GM20431 (cell line): ENCODE data around the gene IPO4.

Experiments
- in situ Hi-C: fragments of 300-500 bp; cut with MseI, MboI; formaldehyde crosslinking; loops from one replicate; pipeline ENCODE4 v1.15.0; 2020; ENCODE audit warnings: low sequenced_read_pairs; ENCODE audit not compliant: unreplicated experiment

The IPO4 gene

DNA sequence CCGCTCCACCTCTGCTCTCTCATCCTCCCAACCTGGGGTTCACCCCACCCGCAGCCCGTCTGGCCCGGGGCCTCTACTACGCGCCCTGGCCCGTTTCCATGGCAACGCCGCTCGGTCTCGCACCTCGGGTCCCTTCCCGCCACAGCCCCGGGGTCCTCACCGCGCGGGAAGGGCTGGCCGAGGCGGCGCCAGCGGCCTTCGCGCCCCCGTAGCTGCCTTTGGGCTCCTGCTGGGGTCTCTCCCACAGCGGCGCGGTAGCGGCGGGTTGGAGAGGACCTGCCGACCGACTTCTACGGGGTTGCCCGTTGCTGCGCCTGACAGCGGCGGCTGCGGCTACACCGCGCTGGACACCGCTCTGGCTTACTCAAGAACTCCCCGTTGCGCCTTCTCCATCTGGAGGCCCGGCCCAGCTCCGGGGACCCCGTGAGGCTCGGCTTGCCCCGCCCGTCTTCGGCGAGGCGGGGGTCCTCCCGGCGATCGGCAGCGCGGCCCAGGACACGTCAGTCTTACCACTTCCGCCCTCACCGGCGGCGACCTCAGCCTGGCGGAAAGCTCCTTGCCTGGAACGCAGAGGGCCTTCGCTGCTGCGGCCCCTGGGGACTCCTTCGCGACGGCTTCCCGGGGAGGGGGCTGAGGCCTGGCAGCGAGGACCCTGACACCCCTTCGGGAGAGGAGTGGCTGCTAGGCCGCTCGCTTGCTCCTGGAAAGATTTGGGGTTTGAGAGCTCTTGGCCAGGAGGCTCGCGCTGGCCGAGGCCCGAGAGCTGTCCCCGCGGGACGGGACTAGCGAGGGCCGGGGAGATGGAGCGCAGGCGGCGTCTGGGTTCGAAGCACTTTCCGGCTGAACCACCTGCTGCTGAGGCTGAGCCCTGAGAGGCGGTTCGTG is 6.8 kb upstream of the IPO4 start, which contains the start of gene TM9SF1:
Gene TM9SF1, minus strand, starts transcription at position 256 of the 885 bp plus-strand sequence. CDS start 422 bp downstream, outside the sequence.
- in situ Hi-C loops, result no loop called here

GRCh38 chr14:24194873-24195185 is 6.2 kb upstream of the IPO4 start:
- in situ Hi-C loops, result no loop called here

- in situ Hi-C loops, result no loop called here
Measured at GRCh38 chr14:24194186-24194872, 5.7 kb upstream of the IPO4 start.

- in situ Hi-C loops, result no loop called here
Measured at GRCh38 chr14:24192933-24193332, 4.3 kb upstream of the IPO4 start.

DNA sequence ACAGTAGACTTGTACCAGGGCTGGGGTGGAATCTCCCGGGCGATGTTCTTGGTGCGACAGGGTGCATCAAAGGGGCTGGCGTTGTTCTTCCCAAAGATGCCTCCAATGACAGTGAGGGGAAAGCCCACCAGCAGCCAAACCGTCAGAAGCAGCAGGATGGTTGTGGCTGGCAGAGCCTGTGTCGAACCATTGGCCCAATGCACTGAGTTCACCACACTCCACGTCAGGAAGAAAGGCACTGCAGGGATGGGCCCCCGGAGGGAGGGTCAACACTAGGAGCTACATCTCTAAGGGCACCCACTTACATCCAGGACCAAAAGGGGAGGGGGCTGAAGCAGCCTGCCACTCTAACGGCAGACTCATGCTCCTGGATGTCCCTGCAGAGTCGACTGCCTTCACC is 1.8 kb upstream of the IPO4 start:
- in situ Hi-C loops, result no loop called here

DNA sequence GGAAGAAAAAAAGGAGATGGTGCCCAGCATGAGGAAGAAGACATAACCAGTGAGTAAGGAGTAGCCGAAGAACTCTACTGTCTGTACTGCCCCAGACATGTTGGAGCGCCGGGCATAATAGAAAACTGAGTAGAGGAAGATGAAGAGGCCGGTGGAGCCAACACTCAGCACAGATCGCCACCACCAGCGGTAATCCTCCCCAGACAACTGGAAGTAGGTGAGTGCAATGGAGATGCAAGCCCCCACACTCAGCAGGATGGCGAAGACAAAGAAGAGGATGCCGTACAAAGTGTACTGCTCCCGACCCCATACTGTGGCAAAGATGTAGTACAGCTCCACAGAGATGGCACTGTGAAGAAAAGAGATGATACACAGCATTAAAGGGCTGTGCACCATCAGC is 844 bp upstream of the IPO4 start:
- in situ Hi-C loops, result no loop called here

- in situ Hi-C loops, result no loop called here
Measured at GRCh38 chr14:24189059-24189375, 401 bp upstream of the IPO4 start.

DNA sequence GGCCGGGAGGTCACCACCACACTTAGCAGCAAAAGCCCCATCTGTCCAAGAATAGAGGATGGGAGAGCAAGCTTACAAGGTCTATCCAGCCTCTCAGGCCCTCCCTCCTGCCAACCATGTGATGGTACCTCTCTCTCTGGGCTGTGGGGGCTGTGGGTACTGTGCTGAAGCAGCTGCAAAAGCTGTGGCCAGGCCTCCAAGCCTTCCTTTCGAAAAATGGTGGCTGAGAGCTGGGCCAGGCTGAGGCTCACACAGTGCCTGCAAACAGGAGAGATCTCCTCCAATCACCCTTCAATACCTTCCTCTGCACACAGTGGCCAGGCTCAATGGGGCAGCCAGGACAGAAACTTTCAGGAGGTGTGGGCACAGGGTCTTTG is 1.1 kb downstream of the IPO4 start:
- in situ Hi-C loops, result no loop called here

- in situ Hi-C loops, result no loop called here
Measured at GRCh38 chr14:24186831-24187538, 1.6 kb downstream of the IPO4 start.

DNA sequence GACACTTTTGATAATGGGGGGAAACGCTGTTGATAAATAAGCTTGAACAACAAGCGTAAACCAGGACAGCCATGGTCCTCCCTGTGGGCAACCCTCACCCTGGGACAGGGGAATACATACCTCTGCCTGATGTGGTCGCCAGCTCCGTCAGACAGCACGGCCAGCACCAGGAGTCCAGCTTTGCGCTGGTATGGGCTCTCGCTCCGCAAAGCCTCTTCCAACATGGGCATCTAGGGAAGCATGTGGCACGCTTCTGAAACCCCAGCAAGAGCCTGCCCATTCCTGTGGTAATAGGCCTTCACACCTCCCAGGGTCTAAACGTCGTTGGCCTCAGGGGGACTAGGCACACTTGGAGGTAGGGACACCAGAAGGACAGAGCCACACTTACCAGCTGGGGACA is 2.9 kb downstream of the IPO4 start:
- in situ Hi-C loops, result no loop called here

DNA sequence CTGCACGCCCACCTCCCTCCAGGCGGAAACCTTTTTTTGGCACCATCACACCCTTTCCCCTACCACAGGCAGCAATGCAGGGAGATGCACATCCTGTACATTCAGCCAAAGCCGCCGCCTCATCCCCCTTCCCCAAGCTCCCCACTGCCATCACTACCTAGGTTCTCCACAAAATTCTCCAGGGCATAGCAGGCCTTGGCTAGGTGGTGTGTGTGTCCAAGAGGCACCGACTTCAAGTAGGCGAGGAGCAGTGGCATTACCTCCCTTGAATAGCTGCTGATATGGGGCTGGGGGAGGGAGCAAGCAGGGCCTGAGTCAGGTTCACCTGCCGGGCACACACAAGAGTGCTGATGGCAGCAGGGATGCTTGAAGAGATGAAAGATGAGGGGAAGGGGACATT is 3.6 kb downstream of the IPO4 start:
- in situ Hi-C loops, result no loop called here

GRCh38 chr14:24184104-24184970 is 4.3 kb downstream of the IPO4 start:
- in situ Hi-C loops, result no loop called here

GRCh38 chr14:24183014-24183481 is 5.6 kb downstream of the IPO4 start:
- in situ Hi-C loops, result no loop called here

- in situ Hi-C loops, result no loop called here
Measured at GRCh38 chr14:24182110-24182882, 6.3 kb downstream of the IPO4 start.

- in situ Hi-C loops, result no loop called here
Measured at GRCh38 chr14:24181371-24182077, 7.1 kb downstream of the IPO4 start.

DNA sequence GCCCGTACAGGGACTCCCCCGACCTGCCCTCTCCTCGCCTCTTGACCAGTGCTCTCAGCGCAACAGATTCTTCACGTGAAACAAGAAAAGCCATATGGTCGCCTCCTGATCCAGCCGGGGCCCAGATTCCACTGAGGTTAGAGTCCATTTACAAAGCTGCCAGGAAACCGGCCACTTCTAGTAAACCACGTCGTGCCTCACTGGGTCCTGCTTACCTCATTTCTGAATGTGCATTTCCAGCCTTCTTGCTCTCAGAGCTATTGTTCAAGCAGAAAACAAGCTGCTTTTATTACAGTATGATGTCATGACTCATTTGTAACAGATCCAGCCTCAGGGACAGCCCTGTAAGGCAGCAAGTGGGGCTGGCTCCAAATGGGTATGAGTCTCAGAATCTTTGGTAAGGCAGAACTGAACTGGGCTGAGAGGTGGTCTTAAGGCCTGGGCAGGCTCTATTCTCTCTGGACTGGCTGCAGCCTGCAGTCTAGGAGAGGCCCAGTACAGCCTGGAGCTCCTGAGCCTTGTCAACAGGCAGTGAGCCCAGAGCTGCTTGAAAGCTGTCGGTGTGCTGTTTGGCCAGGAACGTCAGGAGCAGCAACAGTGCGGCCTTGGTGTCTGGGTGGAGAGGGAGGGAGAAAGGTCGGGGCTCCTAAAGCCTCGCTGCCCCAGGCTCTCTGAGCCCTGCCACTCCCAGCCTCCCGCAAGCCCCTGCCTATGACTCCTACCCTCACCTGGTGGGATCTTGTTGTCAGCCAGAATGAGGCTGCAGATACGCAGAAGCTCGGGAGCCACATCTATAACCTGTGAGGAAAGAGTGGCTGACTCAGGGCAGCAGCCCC is 8.4 kb downstream of the IPO4 start:
- in situ Hi-C loops, result no loop called here

DNA sequence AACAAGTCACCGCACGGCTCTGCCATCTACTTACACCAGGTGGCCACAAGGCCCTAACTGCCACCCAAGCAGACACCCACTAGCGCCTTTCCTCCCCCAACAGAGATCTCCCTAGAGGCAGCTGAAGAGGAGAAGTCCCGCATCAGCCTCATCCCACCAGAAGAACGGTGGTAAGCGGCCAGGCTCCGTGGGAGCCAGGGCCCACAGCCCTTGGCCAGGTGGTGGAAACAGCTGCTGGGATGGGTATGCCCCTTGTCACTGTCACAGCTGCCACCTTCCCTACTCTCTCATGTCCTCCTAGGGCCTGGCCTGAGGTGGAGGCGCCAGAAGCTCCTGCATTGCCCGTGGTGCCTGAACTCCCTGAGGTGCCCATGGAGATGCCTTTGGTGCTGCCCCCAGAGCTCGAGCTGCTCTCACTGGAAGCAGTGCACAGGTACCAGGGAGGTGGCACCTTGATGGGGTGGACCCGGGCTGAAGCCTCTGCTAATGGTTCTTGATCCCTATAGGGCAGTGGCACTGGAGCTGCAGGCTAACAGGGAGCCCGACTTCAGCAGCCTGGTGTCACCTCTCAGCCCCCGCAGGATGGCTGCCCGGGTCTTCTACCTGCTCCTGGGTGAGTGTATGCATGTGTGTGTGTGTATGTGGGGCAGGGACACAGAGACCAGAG is 9.2 kb downstream of the IPO4 start:
- in situ Hi-C loops, result no loop called here
